Esophagus muscularis mucosa (tissue), 4 donors: ENCODE data around the gene PCARE. TPM values are rescaled to one million over a fixed set of nuclear protein-coding genes. Genes with fewer than 3 reads are reported as not detected.

Experiments
- DNase-seq: peaks from one replicate; pipeline ENCODE4 v3.0.0-alpha.2; 2017; ENCODE audit errors: extremely low spot score
- H3K27ac ChIP-seq, 4 donors: fragments of 200-600 bp; sonication (generic); replicated peaks in 1 of 4; 1 replicate in 3 of 4; 2 replicates in 1 of 4; pipeline ENCODE4 v1.5.1; 2016 to 2019; ENCODE audit warnings: mild to moderate bottlenecking in 1 of 4
- H3K27me3 ChIP-seq, 4 donors: fragments of 200-600 bp; sonication (generic); one replicate each; pipeline versions ENCODE4 v1.5.1 to v1.6.0; 2016 to 2019
- H3K36me3 ChIP-seq, 4 donors: fragments of 200-600 bp; sonication (generic); one replicate each; pipeline ENCODE4 v1.5.1; 2016 to 2019
- H3K4me1 ChIP-seq, 4 donors: fragments of 200-600 bp; sonication (generic); one replicate each; pipeline ENCODE4 v1.5.1; 2016 to 2019
- H3K4me3 ChIP-seq, 4 donors: fragments of 200-600 bp; sonication (generic); 1 replicate in 2 of 4; 2 replicates in 2 of 4; pipeline ENCODE4 v1.5.1; 2016 to 2019; ENCODE audit warnings: mild to moderate bottlenecking in 4 of 4, moderate library complexity in 1 of 4
- H3K9me3 ChIP-seq, 4 donors: fragments of 200-600 bp; sonication (generic); 1 replicate in 3 of 4; 2 replicates in 1 of 4; pipeline ENCODE4 v1.5.1; 2016 to 2019
- CTCF ChIP-seq, 3 experiments: fragments of 200-600 bp in 2 of 3; fragments of 450-650 bp in 1 of 3; sonication (generic) in 2 of 3; IDR thresholded peaks; one replicate each; pipeline ENCODE4 v1.5.1; 2017 to 2019; ENCODE audit warnings: antibody characterized with exemption in 3 of 3, mild to moderate bottlenecking in 2 of 3, moderate library complexity in 1 of 3
- EP300 ChIP-seq: sonication (generic); formaldehyde crosslinking; IDR thresholded peaks from one replicate; pipeline ENCODE4 v1.6.1; 2017; ENCODE audit warnings: antibody characterized with exemption
- POLR2A ChIP-seq: fragments of 450-650 bp; IDR thresholded peaks from one replicate; pipeline ENCODE4 v1.6.1; 2017; ENCODE audit warnings: antibody characterized with exemption, moderate library complexity, mild to moderate bottlenecking, low read depth
- POLR2AphosphoS5 ChIP-seq, 2 donors: sonication (generic); formaldehyde crosslinking; IDR thresholded peaks; one replicate each; pipeline ENCODE4 v1.6.1; 2017; ENCODE audit warnings: antibody characterized with exemption in 2 of 2
- WGBS: methylation state at CpG from one replicate; pipeline ENCODE4 v1.1.5; 2018; 5-methylcytosine and 5-hydroxymethylcytosine counted together
- intact Hi-C: fragments of 100-400 bp; cut with DNase I; formaldehyde crosslinking; loops from one replicate; pipeline ENCODE4 v1.15.1; 2023
- total RNA-seq, 4 donors: library from RNA; depleted of rRNA; stranded (reverse); fragments of >200 nt; gene quantifications; one replicate each; pipeline versions ENCODE4 v1.1.0 to v1.2.1, GENCODE V29; 2016

PCARE gene
- not detected for total RNA-seq

GRCh38 chr2:29074411-29074810 lies at the start of gene PCARE:
TSS of gene PCARE (minus strand) at chr2:29074523. CDS start at chr2:29074261, 262 bp downstream.
- TF ChIP-seq POLR2AphosphoS5 (IDR thresholded peaks at IDR 0.05) (no peak), CTCF (IDR thresholded peaks at IDR 0.05) (no peak), POLR2A (no peak), EP300 (no peak)
- H3K4me3 ChIP-seq, result no peak within 1 kb of the TSS
- H3K9me3 ChIP-seq, result peaks cover 0 to 10% (median under 1%) of the 10 kb centered on the region in 4 donors
- intact Hi-C loops, result no loop called here
- no peak for DNase-seq
- no peaks in the 10 kb centered on the region for H3K36me3 ChIP-seq
- no peak within 1 kb of the TSS for H3K27ac ChIP-seq
- H3K4me1 ChIP-seq, result peaks cover 0 to 9% (median 4%) of the 10 kb centered on the region in 4 donors
- WGBS, result 94% methylated on average over 8 of the region's 8 CpGs
- no peaks in the 10 kb centered on the region for H3K27me3 ChIP-seq

- Histone ChIP-seq H3K27ac (no peak overlapping the region), H3K4me3 (no peak overlapping the region), H3K27me3 (no peaks in the 10 kb centered on the region), H3K36me3 (peaks cover 0 to 27% (median 10%) of the 10 kb centered on the region in 4 donors), H3K9me3 (peaks cover 0 to 10% (median 4%) of the 10 kb centered on the region in 4 donors), H3K4me1 (peaks cover 9 to 63% (median 27%) of the 10 kb centered on the region in 4 donors)
- no peak for DNase-seq
- no peak for TF ChIP-seq CTCF (IDR thresholded peaks at IDR 0.05)
- no peak for TF ChIP-seq POLR2A
- TF ChIP-seq POLR2AphosphoS5 (IDR thresholded peaks at IDR 0.05), result no peak
- no peak for TF ChIP-seq EP300
- 87% methylated on average over 3 of the region's 3 CpGs for WGBS
- intact Hi-C loops, result no loop called here
Observed at GRCh38 chr2:29123617-29124349, 49.5 kb upstream of the PCARE start.

DNA sequence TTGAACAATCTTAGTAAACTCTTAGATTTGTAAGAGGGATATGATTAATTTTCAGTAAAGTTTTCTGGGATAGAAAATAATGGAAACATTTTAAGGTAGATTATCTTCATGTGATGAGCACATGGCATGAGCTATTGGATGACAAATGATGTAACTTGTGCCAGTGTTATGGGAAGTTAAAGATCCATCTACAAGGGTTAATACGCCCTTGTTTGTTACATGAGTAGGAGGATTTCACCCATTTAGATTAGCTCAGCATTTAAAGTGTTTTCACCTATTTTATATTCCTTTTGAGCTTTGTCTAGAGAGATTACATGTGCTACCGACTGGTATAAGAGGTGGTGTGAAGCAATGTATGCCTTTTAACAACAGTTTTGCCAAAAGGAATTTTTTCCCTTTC lies 46.5 kb upstream of the PCARE start:
- no peak for DNase-seq
- H3K4me1 ChIP-seq, result peaks cover 16 to 60% (median 31%) of the 10 kb centered on the region in 4 donors
- H3K27ac ChIP-seq, result no peak overlapping the region
- peaks cover 0 to 25% (median 10%) of the 10 kb centered on the region in 4 donors for H3K36me3 ChIP-seq
- intact Hi-C loops, result no loop called here
- H3K27me3 ChIP-seq, result no peaks in the 10 kb centered on the region
- TF ChIP-seq POLR2A (no peak), CTCF (IDR thresholded peaks at IDR 0.05) (no peak)
- peaks cover 0 to 10% (median 4%) of the 10 kb centered on the region in 4 donors for H3K9me3 ChIP-seq
- no peak overlapping the region for H3K4me3 ChIP-seq
- WGBS, result 94% methylated on average over 2 of the region's 2 CpGs

GRCh38 chr2:29119211-29119610 lies 44.9 kb upstream of the PCARE start:
- Histone ChIP-seq H3K27ac (no peak overlapping the region), H3K36me3 (peaks cover 0 to 11% (median 7%) of the 10 kb centered on the region in 4 donors), H3K9me3 (peaks cover 0 to 6% (median 2%) of the 10 kb centered on the region in 4 donors), H3K4me3 (no peak overlapping the region), H3K4me1 (peaks cover 24 to 64% (median 40%) of the 10 kb centered on the region in 4 donors), H3K27me3 (no peaks in the 10 kb centered on the region)
- no peak for TF ChIP-seq POLR2AphosphoS5 (IDR thresholded peaks at IDR 0.05)
- no peak for TF ChIP-seq EP300
- no peak for TF ChIP-seq POLR2A
- no peak for TF ChIP-seq CTCF (IDR thresholded peaks at IDR 0.05)
- no peak for DNase-seq
- intact Hi-C loops, result no loop called here
- 48% methylated on average over 4 of the region's 4 CpGs for WGBS
